SU-DHL-6 (cell line): ENCODE results near the gene RPS27L.

Experiments used
- EZH2phosphoT487 ChIP-seq: fragments of 200-600 bp; sonication (generic), shearing (Covaris generic); conservative IDR thresholded peaks from 2 replicates; pipeline ENCODE4 v1.6.1; 2018; ENCODE audit warnings: mild to moderate bottlenecking, antibody characterized with exemption, low read length, moderate library complexity, mixed read lengths
- TF ChIP-seq, protein P1 (sequence below): fragments of 200-600 bp; sonication (generic); IDR thresholded peaks from one replicate; pipeline ENCODE4 v1.5.1; 2017; ENCODE audit warnings: antibody characterized with exemption, mild to moderate bottlenecking, low read length, moderate library complexity; ENCODE audit not compliant: insufficient read depth, poor library complexity, severe bottlenecking

DNA sequence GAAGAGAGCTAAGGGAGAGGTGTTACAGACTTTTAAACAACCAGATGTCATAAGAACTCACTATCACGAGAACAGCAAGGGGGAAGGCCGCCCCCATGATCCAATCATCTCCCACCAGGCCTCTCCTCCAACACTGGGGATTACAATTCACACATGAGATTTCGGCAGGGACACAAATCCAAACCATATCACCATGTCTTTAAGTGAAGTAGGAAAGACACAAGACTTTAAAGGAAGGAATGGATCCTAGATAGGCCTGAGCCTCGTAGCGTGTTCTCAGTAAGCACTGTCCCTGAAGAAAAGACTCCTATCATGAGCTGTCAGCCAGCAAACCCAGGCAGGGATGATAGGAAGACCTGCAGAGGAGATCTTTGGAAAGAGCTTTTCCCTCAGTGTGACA is 15.1 kb upstream of the RPS27L start:
- TF ChIP-seq, protein P1, sequence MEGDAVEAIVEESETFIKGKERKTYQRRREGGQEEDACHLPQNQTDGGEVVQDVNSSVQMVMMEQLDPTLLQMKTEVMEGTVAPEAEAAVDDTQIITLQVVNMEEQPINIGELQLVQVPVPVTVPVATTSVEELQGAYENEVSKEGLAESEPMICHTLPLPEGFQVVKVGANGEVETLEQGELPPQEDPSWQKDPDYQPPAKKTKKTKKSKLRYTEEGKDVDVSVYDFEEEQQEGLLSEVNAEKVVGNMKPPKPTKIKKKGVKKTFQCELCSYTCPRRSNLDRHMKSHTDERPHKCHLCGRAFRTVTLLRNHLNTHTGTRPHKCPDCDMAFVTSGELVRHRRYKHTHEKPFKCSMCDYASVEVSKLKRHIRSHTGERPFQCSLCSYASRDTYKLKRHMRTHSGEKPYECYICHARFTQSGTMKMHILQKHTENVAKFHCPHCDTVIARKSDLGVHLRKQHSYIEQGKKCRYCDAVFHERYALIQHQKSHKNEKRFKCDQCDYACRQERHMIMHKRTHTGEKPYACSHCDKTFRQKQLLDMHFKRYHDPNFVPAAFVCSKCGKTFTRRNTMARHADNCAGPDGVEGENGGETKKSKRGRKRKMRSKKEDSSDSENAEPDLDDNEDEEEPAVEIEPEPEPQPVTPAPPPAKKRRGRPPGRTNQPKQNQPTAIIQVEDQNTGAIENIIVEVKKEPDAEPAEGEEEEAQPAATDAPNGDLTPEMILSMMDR: no peak
- no peak for TF ChIP-seq EZH2phosphoT487
